ENCODE measurements around the gene SF3B5. TPM values are rescaled to one million over a fixed set of nuclear protein-coding genes. Genes with fewer than 3 reads are reported as not detected.

SF3B5 gene
- total and polyA plus RNA-seq, 9 of the 15 experiments (the other 6 are each of a cell fraction or from before 2014, with no cell fraction given) = 238 to 1,211 (median 407) TPM

- TF ChIP-seq, protein P1, sequence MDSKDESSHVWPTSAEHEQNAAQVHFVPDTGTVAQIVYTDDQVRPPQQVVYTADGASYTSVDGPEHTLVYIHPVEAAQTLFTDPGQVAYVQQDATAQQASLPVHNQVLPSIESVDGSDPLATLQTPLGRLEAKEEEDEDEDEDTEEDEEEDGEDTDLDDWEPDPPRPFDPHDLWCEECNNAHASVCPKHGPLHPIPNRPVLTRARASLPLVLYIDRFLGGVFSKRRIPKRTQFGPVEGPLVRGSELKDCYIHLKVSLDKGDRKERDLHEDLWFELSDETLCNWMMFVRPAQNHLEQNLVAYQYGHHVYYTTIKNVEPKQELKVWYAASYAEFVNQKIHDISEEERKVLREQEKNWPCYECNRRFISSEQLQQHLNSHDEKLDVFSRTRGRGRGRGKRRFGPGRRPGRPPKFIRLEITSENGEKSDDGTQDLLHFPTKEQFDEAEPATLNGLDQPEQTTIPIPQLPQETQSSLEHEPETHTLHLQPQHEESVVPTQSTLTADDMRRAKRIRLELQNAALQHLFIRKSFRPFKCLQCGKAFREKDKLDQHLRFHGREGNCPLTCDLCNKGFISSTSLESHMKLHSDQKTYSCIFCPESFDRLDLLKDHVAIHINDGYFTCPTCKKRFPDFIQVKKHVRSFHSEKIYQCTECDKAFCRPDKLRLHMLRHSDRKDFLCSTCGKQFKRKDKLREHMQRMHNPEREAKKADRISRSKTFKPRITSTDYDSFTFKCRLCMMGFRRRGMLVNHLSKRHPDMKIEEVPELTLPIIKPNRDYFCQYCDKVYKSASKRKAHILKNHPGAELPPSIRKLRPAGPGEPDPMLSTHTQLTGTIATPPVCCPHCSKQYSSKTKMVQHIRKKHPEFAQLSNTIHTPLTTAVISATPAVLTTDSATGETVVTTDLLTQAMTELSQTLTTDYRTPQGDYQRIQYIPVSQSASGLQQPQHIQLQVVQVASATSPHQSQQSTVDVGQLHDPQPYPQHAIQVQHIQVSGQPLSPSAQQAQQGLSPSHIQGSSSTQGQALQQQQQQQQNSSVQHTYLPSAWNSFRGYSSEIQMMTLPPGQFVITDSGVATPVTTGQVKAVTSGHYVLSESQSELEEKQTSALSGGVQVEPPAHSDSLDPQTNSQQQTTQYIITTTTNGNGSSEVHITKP (IDR thresholded peaks at IDR 0.05; ENCODE audit: partially characterized antibody) = no peak
- TF ChIP-seq GTF2E2 (tag; IDR thresholded peaks at IDR 0.05) (no peak), POU5F1 (IDR thresholded peaks at IDR 0.05; ENCODE audit: borderline replicate concordance, low read depth, low read length, partially characterized antibody) (peak; percentile 5), HNRNPUL1 (IDR thresholded peaks at IDR 0.05; ENCODE audit: low read length) (no peak), NFE2L1 (tag; IDR thresholded peaks at IDR 0.05; ENCODE audit: borderline replicate concordance, low read depth) (no peak), NR1H2 (CRISPR knock-in tag; IDR thresholded peaks at IDR 0.05) (no peak)
- TF ChIP-seq, protein P2, sequence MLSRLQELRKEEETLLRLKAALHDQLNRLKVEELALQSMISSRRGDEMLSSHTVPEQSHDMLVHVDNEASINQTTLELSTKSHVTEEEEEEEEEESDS (CRISPR knock-in tag; IDR thresholded peaks at IDR 0.05) = no peak
- TF ChIP-seq, protein P3, sequence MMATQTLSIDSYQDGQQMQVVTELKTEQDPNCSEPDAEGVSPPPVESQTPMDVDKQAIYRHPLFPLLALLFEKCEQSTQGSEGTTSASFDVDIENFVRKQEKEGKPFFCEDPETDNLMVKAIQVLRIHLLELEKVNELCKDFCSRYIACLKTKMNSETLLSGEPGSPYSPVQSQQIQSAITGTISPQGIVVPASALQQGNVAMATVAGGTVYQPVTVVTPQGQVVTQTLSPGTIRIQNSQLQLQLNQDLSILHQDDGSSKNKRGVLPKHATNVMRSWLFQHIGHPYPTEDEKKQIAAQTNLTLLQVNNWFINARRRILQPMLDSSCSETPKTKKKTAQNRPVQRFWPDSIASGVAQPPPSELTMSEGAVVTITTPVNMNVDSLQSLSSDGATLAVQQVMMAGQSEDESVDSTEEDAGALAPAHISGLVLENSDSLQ (IDR thresholded peaks at IDR 0.05) = no peak
- TF ChIP-seq, protein P4, sequence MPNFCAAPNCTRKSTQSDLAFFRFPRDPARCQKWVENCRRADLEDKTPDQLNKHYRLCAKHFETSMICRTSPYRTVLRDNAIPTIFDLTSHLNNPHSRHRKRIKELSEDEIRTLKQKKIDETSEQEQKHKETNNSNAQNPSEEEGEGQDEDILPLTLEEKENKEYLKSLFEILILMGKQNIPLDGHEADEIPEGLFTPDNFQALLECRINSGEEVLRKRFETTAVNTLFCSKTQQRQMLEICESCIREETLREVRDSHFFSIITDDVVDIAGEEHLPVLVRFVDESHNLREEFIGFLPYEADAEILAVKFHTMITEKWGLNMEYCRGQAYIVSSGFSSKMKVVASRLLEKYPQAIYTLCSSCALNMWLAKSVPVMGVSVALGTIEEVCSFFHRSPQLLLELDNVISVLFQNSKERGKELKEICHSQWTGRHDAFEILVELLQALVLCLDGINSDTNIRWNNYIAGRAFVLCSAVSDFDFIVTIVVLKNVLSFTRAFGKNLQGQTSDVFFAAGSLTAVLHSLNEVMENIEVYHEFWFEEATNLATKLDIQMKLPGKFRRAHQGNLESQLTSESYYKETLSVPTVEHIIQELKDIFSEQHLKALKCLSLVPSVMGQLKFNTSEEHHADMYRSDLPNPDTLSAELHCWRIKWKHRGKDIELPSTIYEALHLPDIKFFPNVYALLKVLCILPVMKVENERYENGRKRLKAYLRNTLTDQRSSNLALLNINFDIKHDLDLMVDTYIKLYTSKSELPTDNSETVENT (CRISPR knock-in tag; IDR thresholded peaks at IDR 0.05) = no peak
- TF ChIP-seq, protein P5, sequence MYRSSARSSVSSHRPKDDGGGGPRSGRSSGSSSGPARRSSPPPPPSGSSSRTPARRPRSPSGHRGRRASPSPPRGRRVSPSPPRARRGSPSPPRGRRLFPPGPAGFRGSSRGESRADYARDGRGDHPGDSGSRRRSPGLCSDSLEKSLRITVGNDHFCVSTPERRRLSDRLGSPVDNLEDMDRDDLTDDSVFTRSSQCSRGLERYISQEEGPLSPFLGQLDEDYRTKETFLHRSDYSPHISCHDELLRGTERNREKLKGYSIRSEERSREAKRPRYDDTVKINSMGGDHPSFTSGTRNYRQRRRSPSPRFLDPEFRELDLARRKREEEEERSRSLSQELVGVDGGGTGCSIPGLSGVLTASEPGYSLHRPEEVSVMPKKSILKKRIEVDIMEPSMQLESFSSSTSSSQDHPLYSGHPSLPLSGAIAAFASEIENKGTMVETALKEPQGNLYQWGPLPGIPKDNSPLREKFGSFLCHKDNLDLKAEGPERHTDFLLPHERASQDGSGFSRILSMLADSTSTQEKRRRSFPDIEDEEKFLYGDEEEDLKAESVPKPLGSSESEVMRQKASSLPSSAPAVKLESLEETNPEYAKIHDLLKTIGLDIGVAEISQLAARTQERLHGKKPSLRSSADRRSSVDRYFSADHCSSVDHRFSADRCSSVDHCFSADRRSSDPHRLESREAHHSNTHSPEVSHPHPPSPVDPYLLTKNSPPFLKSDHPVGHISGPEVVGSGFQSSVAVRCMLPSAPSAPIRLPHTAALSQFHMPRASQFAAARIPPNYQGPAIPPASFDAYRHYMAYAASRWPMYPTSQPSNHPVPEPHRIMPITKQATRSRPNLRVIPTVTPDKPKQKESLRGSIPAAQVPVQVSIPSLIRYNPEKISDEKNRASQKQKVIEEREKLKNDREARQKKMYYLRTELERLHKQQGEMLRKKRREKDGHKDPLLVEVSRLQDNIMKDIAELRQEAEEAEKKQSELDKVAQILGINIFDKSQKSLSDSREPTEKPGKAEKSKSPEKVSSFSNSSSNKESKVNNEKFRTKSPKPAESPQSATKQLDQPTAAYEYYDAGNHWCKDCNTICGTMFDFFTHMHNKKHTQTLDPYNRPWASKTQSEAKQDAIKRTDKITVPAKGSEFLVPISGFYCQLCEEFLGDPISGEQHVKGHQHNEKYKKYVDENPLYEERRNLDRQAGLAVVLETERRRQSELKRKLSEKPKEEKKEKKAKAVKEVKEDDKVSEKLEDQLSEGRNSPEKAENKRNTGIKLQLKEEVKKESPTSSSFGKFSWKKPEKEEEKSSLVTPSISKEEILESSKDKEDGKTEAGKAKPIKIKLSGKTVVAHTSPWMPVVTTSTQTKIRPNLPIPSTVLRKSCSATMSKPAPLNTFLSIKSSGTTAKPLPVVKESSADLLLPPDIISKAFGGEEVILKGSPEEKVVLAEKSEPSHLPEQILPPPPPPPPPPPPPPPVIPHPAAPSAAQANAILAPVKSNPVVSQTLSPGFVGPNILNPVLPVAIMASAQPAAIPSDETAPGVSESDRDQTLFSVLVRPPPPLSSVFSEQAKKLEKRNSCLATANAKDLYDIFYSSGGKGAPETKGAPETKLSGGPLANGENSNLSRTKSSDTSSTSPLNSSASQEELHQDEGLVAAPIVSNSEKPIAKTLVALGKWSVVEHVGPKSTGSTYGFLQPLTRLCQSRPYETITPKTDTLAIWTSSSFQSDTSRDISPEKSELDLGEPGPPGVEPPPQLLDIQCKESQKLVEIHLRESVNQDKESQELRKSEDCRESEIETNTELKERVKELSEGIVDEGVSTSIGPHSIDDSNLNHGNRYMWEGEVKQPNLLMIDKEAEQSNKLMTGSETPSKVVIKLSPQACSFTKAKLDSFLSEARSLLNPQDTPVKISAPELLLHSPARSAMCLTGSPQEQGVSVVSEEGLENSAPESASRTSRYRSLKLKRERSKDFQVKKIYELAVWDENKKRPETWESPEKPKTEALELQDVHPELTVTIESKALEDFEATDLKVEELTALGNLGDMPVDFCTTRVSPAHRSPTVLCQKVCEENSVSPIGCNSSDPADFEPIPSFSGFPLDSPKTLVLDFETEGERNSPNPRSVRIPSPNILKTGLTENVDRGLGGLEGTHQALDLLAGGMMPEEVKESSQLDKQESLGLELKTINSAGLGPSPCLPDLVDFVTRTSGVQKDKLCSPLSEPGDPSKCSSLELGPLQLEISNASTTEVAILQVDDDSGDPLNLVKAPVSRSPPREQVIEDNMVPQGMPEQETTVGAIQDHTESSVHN (IDR thresholded peaks at IDR 0.05; ENCODE audit: borderline replicate concordance in 1 of 2, low read depth in 1 of 2) = no peak
These were observed 30.8 kb downstream of the SF3B5 start (continued) for GRCh38 chr6:144064402-144065212.
